ENCODE measurements around the gene KCNJ11.
"Not testable (repeated sequence)": the region's sequence is repeated elsewhere in the genome, so short reads cannot be mapped to it uniquely, and the experiment has no call there.

The KCNJ11 gene

DNA sequence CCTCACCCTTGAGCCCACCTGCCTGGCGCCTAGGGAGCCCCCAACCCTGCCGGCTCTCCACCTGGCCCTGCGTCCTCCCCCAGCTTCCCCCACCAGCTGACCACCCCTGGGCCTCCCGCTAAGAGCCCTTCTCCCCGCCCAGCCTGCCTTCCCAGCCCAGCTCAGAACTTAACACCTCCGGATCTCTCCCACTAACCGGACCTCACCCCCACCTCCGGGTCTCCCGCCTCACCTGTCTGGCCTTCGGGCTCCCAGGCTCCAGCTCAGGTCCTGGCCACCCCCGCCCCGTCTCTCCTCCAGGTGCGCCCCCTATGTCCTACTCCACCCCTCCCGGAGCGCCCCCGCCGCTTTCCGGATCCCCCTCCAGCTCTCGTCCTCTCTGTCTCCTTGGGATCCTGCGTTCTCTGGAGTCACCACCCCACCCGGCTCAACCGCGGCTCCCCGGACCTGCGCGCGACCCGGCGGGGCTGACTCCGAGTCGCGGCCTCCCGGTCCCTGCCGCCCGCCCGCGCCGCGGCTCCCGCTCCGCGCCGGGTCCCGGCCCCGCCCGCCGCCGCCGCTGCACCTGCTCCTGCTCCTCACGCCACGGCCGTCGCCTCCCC is at the start of gene KCNJ11:
KCNJ11 (minus strand) TSS at position 51 of the 602 bp plus-strand sequence. CDS start 568 bp downstream, outside the sequence.
- DNase-seq, result no peak

DNA sequence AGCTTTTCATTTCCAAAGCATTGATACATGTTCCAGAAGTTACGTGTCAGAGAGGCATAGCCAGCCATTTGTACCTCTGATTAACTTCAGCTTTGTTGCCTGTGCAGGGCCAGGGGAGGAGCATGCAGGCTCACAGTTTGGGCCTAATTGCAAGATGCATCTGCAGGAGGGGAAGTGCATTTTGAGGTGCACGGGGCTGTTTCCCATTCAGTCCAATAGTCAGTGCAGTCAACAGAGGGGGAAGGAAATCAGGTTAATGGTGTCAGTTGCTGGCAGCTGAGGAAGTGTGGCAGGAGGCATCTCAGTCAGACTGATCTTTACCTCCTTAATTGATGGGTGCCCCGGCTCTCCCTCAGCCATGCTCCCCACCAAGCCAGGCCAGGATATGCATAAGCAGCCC is 48.9 kb upstream of the KCNJ11 start:
- DNase-seq, result no peak

DNA sequence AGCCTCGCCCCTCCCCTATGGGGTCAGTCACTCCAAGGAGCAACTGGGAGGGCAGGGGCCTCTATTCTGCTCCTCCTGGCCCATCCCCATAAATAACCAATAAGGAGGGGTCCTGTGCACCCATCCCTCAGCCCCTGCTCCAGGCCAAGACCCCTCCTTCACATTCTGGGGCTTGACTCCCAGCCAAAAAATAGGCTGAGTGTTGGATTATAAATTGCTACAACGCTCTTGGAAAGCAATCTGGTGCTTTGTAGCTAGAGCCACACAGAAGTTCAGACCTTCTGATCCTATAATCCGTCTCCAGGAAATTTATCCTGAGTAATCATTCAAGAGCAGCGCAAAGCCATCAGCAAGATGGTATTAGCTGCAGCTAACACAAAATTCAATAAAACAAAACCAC is 45.6 kb upstream of the KCNJ11 start:
- DNase-seq, result no peak

DNA sequence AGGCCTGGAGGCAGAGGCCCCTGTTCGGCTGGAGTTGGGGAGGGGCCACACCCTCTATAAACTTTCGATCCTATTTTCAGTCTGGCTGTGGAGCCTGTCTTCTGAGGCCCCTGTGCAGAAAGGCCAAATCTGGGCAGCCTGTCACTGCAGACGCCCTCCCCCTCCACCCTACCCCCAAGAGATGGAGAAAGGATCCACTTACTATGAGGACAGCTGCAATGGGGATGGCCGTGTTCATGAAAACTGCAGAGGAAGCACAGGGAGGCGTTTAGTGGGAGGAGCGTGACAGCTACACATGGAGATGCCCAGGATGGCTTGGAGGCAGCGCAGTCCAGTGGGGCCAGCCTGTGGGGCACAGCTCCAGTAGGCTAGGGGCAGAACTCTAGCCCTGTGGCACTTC is 43.5 kb upstream of the KCNJ11 start:
- no peak for DNase-seq

DNA sequence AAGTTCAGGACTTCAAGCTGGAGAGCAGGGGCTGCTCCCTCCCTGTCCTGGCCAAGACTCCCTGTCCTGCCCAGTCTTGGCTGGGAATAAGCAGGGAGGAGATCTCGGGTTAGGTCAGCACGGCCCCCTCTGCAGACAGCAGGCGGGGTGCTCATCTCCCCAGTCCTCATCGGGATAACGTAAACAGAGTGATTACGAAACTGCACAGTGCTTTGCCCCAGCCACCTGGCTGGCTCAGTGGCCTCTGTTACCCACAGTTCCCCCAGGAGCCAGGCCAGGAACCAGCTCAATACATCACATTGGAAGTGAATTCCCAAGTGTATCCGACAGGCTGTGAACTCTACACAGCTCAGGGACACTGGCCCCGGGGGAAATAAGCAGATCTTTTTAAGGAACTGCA is 42.7 kb upstream of the KCNJ11 start:
- DNase-seq, result no peak

DNA sequence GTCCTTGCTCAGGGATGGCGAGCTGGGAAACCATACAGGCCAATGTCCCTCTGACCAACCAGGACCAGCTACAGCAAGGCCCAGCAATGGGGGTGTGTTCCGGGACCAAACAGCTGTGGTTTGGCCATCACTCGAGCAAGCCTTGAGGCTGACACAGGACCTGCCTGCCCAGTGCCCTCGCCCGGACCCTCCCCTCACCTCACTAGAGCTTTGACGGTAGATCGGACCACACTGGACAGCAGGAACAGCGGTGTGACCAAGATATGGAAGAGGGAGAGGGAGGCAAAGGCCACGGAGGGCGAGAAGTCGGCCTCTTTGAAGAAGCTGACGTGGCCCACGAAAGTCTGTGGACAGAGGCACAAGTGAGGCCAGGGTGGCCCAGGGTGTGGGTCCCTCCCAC is 42.2 kb upstream of the KCNJ11 start:
- no peak for DNase-seq

DNA sequence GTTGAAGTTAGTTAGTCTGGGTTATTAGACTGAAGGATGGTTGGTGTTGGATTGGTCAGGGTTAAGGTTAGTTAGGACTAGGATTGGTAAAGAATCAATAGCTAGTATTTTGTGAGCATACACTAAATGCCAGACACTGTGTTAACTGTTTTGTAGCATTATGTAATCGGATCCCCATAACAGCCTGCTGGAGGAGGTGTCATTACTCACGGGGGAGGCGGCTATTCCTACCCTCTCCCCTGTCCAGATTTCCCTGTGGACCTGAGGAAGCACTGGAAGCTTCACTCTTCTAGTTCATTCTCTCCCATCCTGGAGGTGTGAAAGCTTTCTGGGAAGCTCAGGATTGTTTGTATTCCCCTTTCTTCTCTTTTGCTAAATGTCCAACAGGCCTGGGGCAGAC is 40.5 kb upstream of the KCNJ11 start:
- no peak for DNase-seq

DNA sequence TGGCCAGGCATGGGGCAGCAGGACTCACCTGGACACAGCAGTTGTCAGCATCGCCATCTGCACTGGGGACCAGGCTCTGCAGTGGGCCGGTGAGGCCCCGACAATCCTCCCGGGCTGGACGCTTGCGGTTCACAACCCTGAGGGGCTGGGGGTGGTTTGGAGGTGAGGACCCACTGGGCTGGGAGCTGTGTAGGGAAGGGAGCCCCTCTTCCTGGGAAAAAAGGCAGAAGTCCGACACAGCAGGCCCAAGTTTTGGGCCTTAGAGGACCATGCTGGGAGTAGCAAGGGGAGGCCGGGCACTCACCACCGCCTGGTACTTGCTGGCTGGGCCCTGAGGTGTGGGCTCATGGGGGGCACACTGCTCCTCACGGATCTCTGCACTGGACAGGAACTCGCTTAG is 39.8 kb upstream of the KCNJ11 start:
- no peak for DNase-seq

DNA sequence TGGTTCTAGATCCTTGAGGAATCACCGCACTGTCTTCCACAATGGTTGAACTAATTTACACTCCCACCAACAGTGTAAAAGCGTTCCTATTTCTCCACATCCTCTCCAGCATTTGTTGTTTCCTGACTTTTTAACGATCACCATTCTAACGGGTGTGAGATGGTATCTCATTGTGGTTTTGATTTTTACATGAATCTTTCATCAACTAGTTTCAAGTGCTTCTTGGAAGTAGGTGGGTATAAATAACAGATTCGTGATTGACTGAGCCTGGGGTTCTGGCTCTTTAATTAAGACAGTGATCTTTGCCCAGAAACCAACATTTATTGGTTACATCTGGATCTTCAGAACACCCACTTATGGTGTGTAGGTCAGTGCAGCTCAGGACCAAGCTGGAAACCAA is 37.8 kb upstream of the KCNJ11 start:
- not testable (repeated sequence) for DNase-seq

DNA sequence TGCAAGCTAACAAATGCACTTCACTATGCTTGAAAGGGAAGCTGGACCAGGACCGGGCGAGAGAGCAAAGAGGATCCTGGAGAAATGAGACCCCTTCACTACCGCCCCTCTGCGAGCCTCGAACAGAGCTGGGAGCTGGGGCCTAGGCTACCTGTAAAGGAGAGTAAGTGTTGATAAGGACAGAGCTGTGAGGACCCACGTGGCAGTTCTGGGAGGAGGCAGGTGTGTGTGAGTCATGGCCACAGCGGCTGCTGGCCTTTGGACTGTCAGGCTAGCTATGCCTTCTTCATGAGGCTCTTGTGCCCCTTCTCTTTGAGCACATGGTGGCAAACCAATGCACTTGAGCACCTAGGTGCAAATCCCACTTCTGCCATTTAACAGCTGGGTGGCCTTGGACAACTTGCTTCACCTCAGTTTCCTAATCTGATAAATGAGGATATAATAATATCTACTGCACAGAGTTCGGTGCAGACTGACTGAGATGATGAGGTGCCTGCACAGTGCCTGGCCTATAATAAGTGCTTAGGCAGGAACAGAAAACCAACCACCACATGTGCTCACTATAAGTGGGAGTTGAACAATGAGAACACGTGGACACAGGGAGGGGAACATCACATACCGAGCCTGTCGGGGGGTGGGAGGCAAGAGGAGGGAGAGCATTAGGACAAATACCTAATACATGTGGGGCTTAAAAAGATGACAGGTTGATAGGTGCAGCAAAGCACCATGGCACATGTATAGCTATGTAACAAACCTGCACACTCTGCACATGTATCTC is 35.3 kb upstream of the KCNJ11 start:
- no peak for DNase-seq

DNA sequence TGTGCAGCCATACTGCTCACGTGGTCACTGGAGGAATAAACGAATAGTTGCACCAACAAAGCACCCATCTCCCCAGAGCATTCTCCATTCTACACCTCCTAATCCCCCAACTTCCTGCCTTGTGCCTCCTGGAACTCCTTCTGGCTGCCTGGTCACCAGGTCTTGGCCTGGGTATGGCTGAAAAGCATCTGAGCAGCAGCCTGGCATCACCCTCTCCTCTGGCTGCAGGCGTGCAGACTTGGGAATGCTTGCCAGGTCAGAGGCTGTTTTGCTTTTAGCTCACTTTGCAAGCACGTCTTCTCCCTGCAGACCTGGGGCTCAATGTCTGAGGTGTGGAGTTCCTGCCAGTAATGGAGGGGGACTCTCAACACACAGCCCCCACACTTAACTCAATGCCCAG is 33.3 kb upstream of the KCNJ11 start:
- DNase-seq, result no peak

DNA sequence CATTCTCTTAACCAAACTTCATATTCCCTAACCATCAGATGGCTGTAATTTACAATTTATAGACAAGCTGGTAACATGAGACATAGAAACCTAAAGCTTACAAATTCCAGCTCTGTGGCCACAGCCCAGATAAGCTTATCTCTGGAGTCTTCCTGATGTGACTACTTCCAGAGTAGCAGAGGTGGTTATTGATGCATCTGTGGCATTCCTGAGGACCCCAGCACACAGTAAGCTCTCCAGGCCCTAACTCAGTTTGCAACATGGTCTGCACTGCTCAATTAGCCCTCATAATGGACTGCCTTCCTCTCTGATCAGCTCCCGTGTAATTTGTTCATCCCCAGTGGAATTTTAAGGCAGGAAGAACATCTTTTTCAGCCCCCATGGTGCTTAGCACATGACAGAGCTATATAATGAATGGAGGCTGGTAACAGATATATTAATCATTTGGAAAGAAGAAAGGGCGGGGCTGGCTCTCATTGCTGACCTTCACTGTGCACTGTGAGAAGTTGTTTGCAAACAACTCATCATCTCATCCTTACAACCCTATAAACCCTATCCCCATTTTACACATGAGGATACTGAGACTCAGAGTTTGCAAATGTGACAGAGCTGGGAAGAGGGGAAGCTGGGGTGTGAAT is 30.1 kb upstream of the KCNJ11 start:
- no peak for DNase-seq

DNA sequence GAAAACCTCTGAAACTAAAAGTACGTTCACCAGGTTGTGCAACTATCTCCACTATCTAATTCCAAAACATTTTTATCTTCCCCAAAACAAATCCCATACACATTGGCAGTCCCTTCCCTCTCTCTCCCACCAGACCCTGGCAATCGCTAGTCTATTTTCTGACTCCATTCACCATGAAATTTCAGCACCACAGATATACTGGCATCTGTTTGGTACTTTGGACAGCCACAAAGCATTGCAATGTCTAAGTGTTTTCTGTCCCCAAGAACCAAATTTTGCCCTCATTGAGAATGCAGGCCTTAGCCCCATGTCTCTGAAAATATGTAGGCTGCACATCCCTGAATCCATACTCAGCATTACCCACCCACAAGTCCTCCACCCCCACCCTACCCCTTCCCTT is 28.0 kb upstream of the KCNJ11 start:
- DNase-seq, result no peak

DNA sequence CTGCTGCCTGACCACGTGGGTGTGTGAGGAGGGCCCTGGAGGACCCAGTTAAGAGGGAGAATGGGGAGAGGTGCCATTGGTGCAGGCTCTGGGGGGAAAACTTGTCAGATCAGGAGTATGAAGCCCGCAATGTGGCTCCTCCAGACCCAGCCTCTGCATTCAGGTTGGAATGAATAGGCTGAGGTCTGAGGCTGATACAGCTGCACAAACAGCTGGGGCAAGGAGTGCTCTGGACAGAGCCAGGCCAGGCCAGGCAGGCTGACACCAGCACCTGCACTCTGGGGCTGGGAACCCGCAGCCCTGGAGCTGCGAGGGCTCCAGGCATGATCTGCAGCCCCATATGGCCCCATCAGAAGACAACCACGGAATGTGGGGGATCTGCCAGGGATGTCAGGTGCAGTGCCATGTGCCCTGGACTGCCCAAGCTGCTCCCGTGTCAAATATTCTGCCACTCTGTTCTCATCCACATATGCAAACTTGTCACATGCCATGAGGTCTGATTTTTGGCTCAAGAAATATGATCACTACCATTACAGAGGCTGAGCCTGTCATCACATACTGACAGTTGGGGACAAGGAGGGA is 27.2 kb upstream of the KCNJ11 start:
- DNase-seq, result no peak

DNA sequence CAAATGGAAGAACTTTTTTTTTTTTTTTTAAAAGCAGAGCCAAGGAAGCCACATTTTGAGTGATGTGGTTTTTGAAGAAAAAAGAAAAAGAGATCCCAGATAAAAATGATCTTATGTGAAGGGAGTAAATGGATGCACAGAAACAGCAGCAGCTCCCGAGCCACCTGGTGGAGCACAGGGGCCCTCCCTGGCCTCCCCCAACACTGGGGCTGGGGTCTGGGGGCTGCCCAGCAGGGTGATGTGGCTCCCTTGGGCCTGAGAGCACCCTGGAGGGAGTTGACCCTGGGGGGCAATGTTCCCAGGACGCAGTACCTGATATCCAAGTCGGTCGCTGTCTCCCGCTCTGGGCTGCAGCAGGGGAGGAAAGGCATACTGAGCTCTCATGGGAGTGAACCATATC is 26.5 kb upstream of the KCNJ11 start:
- no peak for DNase-seq

DNA sequence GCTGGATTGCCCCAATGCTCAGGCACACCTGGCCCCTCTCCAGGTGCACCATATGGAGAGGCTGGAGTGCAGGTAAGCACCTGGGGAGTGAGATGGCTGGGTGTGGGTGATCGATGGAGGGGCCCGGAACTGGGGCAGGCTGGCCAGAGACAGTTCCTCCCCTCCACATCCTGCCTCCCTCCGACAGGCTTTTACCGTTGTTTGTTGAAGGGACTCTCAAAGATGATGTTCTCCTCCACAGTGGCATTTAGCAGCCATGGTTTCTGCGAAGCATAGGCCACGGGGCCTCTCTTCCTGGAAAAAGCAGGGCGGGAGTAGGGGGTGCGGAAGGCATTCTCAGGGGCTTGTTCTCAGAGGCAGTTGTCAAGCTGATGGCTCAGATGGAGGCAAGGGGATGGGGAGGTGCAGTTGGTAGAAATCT is 25.9 kb upstream of the KCNJ11 start:
- DNase-seq, result no peak

DNA sequence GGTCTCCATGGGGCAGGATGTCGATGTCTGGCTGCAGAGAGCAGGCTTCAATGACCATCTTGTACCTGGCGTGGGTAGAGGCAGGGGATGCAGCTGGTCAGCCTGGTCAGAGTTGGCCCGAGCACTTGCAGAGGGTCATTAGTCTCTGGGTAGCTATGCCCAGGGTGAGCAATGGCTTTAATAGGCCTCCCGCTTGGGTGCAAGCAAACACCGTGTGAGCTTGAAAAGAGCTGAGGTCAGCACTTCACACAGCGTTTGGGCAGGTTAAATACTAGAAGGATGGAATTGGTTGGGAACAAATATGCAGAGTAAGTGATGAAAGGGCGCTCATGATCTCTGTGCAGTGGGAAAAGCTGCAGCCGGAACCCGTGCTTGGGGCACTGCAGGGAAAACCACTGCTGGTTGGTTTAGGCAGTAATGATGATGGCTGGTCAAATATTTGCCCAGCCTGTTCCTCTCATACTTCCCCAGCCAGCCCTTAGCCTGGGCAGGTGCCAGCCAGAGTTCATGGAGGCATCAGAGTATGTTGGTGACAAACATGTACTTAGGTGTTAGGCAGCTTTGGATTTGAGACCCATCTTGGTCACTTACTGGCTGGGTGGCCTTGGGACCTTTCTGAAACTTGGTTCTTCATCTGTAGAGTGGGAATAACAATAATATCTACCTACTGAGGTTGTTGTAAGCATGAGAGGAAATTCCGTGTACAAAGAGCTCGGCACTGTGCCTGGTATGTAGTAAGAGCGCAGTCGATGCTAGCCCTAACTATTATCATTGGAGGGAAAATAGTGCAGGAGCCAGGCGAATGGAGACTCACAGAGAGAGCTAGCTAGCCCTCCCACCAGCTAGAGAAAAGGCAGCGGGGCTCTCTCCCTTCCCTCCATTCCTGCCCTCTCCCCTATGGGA is 25.2 kb upstream of the KCNJ11 start:
- DNase-seq, result no peak

DNA sequence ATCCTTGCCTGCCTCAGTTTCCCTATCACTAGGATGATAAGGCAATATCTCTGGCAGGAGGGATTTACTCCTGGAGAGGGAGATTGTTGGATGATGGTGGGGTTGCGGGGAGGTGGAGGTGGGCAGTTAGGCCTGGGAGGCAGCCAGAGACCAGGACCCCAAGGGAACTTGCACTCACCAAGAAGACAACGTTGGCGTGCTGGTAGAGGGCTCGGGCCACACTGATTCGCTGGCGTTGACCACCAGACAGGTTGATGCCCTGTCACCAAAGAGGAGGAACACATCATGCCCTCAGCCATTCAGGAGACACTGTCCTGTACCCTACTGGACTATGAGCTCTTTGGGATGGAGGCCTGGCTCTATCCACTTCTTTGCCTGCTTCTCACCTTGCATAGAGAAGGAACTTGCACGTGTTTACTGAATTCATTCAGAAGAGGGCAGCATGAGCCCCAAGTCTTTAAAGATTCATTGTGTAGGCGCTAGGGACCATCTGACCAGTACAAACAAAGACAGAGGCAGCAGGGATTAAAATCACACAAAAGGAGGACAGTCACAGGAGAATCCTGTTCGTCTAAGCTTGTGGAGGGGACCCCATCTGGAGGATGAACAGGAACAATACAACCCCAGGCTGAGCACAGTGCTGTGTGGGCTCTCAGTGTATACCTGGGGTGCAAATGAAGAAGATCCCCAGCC is 24.2 kb upstream of the KCNJ11 start:
- DNase-seq, result no peak

DNA sequence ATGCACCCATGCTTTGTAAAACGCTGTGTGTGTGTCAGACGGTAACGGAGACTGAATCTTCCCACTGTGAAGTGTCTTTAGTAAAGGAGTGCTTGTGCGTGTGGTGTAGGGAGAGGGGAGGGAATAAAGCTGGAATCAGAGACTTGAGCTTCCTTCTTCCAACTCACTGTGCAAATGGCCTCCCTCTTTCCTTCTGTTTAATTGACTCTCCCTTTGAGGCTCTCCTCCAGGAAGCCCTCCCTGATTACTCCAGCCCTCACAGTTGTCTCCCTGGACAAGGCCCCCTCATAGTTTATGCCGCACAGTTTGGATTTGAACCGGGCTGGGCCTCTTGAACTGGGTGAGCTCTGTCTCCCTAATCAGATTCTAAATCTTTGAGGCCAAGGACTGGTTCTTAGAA is 23.0 kb upstream of the KCNJ11 start:
- no peak for DNase-seq

DNA sequence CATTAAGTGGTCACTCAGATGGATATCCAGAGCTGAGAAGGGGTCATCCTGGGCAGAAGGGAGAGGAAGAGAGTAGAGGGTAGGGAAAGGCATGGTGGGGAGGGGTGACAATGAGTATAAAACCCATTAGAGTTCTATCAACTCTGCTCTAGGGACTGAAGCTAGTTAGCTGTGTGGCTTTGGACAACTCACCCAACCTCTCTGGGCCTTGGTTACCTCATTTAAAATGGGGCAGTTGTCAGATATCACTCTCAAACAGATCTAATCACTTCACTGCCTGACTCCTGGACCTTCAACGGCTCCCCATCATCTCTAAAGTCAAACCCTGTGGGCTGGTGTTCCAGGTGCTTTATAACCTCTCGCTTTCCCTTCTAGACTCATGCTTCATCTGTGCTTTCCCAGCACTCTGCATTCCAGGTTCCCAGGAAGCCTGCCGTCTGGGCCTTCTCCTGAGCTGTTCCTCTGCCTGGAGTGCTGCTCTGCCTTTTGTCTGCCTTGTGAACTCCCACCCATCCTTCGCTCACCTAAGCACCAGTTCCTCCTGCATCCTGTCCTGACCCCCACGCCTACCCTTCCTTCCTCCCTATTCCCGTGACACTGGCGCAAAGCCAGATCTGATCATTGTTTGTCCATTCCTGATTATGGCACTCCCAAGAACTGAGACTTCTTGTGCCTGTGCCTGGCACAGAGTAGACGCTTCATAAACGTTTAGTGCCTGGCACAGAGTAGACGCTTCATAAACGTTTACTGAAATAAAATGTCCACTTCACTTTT is 22.3 kb upstream of the KCNJ11 start:
- DNase-seq, result no peak

DNA sequence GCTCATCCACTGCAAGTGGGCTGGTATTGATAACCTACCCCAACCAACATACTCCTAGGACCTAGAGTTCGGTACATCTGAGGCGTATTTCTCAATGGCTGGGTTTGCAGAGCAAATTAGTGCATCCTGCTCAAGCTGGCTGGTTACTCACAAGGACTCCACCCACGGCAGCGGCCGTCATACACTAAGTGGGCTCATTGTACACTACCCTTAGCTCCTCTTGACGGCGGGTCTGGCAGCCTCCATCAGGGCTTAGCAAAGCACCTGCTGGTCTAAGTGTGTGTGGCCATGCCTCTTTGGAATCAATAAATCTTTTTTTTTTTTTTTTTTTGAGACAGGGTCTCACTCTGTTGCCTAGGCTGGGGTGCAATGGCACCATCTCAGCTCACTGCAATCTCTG is 20.2 kb upstream of the KCNJ11 start:
- no peak for DNase-seq
